Measurements from ENCODE around the gene SLC9A6.

DNA sequence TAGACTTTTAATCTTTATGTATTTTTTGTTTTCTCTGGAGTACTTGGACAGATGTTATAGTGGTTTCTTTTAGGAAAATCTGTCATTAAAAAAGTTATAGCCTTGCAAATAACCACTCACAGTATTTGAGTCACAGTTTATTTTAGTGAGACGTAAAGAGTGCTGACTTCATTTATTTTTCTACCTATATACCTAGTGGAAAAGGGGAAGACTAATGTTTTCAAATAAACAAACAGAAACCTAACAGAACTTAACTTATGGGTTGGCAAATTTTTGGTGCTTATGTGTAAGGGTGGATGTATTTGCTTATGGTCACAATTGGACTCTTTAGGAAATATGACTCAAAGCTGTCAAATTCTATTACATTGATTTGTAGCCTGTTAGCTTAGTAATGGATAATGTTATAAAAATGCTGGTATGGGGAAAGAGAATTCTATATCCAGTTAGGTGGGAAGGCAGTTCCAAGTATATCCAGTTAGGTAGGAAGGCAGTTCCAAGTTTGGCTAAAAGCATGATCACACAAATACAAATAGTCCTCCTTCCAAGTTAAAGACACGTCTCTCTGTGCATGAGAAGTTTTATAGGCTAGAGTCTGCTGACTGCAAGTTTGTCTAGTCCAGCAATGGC is 61.9 kb downstream of the SLC9A6 start:
- TF ChIP-seq CTCF (IDR thresholded peaks at IDR 0.05) (no peak), POLR2A (IDR thresholded peaks at IDR 0.05) (no peak), POLR2AphosphoS5 (IDR thresholded peaks at IDR 0.05) (no peak)

All from transverse colon (tissue), 4 donors.